GM04504 (cell line): Measurements from ENCODE around the gene CRHBP.
A peak's percentile ranks its signal among the peaks of the same experiment; 100 is the strongest.

ENCODE experiments used
- DNase-seq: peaks from one replicate; pipeline ENCODE4 v3.0.0-alpha.2; 2012; ENCODE audit warnings: low read depth

CRHBP gene

GRCh38 chr5:77015938-77016569 lies 63.2 kb downstream of the CRHBP start:
- peak; percentile 21 for DNase-seq

- no peak for DNase-seq
Observed at GRCh38 chr5:77016962-77017361, 64.1 kb downstream of the CRHBP start.

- DNase-seq = no peak
Observed at GRCh38 chr5:77017668-77018067, 64.8 kb downstream of the CRHBP start.
